ENCODE measurements around the gene CCSER1.
"Not testable (repeated sequence)": the region's sequence is repeated elsewhere in the genome, so short reads cannot be mapped to it uniquely, and the experiment has no call there.

CCSER1 gene

DNA sequence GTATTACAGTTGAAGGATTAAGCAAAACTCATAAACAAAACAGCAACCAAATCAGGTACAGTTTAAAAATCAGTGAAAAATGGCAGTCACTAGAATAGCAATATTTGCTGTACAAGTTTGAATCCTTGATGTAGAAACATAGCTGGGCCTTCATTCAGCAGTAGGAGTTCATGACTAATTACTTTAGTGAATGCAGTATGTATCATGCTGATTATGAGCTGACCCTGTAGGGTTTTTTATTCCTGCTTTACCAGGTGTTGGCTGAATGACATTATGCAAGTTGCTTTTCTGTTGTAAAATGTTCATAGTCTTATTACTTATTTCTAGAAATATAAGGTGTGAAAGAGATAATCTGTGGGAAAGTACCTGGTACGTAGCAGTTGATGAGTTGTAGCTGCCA, 179.6 kb downstream of the CCSER1 start:
- no peak for DNase-seq

GRCh38 chr4:90317140-90317539, 189.9 kb downstream of the CCSER1 start:
- not testable (repeated sequence) for DNase-seq

GRCh38 chr4:90317785-90318184, 190.6 kb downstream of the CCSER1 start:
- DNase-seq, result no peak

- DNase-seq, result no peak
Observed at GRCh38 chr4:90318193-90318592, 191.0 kb downstream of the CCSER1 start.

- no peak for DNase-seq
Observed at GRCh38 chr4:90328558-90328957, 201.4 kb downstream of the CCSER1 start.

GRCh38 chr4:90330546-90330945, 203.4 kb downstream of the CCSER1 start:
- no peak for DNase-seq

DNA sequence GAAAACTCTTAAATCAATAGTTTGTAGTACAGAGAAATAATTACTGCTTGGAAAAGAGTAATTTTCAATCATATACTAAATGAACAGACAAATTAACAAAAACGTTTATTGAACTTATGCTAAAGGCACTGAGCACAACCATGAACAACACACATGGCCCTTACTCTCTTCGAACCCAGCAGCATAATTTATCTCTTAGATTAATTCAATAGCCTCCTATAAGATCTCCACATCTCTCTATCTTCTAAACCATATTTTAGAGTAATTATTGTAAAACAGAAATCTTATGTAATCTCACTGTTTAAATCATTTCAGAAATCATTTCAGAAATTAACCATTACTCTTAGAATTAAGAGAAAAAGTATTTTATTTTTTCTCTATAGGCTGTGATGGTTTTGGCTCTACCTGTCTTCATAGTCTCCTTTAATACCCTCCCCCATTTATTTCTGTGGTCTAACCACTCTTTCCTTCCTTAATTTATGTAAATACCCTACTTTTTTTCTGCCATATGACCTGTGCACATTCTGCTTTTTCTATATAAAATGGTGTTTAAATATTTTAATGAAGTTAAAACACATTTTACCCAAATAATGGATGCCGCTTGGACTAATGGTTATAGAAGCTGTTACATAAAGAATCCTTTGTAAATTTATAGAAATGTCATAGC, 218.5 kb downstream of the CCSER1 start:
- DNase-seq, result no peak

GRCh38 chr4:90349636-90350035, 222.4 kb downstream of the CCSER1 start:
- DNase-seq, result no peak

DNA sequence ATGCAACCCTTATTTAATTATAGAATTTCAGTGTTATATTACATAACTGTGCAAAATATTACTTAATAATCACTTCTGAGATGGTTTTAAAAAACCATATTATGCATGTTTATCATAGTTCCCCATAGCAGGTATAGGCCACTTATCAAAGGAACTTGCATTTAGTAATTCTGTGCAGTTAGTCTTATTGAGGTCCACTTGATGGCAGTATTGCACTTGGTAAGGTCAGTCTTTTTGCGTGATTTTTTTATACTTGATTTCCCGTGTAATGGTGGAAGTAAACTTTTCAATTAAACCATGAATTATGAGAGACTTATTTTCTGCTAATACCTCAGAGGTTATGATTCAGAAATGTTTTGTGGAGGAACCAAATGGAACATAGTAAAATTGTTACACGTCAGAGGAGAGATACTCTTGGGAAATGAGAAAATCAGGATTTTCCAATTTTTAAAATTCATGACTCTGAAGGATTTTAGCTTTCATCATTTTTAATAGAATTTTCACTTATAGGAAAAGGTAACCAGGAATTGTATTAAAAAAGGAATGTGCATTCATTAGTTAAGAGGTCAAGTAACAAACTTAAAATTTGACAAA, 230.0 kb downstream of the CCSER1 start:
- no peak for DNase-seq

- DNase-seq, result no peak
Observed at GRCh38 chr4:90375081-90375480, 247.9 kb downstream of the CCSER1 start.

DNA sequence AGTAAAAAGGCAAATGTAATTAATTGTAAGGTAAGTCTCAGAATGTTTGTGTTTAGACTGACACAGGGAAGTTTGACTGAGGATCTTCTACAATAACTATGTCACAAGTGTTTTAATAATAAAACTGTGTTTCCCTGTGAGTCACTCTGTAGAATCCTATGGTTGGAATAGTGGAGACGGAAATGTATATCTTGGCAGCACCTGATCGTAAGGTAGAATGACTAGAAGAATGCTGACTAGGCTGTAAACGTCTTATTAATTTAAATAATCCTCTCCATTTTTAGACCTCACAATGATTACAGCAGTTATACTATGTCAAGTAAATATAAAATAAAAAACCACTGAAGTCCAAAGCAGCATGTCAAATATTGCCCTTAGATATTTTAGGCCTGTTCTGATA, 266.0 kb downstream of the CCSER1 start:
- no peak for DNase-seq

DNA sequence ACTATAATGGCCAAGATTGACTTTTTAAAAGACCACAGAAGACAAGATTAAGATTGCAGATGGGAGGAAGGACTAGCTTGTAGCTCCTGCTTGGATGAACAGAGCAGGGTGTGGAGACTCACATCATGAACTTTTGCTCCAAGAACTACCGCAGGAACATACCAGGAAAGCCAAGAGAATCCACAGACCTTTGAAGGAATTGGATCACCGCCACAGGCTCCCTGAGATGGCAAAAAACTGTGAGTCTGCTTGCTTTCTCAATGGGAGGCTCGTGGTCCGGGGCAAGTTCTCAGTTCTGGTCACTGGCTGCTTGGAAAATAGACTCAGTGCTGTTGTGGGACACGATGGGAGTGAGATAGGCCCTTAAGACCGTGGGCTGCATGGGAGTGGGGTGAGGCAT, 276.6 kb downstream of the CCSER1 start:
- DNase-seq, result no peak

DNA sequence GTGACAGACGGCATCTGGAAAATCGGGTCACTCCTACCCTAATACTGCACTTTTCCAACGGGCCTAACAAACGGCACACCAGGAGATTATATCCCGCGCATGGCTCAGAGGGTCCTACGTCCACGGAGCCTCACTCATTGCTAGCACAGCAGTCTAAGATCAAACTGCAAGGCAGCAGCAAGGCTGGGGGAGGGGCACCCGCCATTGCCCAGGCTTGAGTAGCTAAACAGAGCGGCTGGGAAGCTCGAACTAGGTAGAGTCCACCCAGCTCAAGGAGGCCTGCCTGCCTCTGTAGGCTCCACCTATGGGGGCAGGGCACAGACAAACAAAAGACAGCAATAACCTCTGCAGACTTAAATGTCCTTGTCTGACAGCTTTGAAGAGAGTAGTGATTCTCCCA, 280.7 kb downstream of the CCSER1 start:
- DNase-seq, result not testable (repeated sequence)

- DNase-seq, result not testable (repeated sequence)
Observed at GRCh38 chr4:90412786-90413185, 285.6 kb downstream of the CCSER1 start.

DNA sequence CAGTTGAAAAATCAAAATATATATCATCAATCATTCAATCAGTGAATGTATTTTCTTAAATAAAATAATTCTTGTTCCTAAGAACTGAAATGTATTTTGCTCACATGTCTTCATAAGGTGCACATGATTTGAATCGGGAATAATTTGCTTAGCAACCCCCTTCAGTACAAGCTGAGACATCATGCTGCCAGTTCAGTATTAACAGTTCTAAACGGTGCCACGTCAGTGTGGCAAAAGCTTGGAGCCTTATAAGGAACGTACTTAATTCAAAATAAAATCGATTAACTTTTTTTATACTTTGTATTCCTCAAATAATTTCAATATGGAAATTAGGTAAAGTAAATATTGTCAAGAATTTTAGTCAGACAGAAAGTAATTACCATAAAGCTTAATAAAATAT, 287.9 kb downstream of the CCSER1 start:
- DNase-seq, result no peak

- DNase-seq, result no peak
Observed at GRCh38 chr4:90419124-90419711, 292.0 kb downstream of the CCSER1 start.

- DNase-seq, result no peak
Observed at GRCh38 chr4:90421161-90421560, 294.0 kb downstream of the CCSER1 start.

DNA sequence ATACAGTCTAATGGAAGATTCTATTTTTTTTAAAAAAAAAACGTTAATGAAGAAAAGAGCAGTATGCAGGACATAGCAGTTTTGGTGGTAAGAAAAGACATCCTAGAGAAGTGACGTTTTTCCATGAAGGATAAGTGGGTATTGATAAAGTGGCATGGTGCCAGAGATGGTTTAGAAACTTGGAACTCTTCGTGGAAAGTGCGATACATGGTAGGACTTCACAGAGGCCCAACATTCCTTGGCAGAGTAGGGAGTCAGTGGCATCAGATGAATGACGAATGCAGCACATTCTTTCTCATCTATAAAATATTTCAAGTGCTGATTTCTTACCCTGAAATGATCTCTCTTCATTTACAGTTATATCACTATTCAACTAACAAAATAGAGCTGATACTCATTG, 298.7 kb downstream of the CCSER1 start:
- no peak for DNase-seq

GRCh38 chr4:90438522-90438921, 311.3 kb downstream of the CCSER1 start:
- no peak for DNase-seq

DNA sequence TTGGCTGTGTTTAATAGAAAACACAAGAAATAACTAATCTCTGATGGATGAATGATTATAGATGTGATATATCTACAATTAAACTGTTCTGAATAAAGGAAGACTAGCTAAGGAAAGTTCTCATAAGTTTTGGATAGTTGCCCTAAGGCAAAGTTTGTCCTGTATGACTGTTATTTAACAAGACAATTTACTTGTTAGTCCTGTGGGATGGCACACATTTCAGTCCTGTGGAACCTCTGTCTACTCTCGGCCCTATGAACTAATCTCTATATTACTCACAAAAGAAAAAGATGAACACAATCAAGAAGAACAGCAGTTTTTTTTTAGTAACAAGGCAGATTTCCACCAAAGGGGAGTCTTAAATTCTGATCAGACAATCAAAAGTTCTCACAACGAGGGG, 314.6 kb downstream of the CCSER1 start:
- no peak for DNase-seq

GRCh38 chr4:90442619-90443018, 315.4 kb downstream of the CCSER1 start:
- DNase-seq, result no peak

DNA sequence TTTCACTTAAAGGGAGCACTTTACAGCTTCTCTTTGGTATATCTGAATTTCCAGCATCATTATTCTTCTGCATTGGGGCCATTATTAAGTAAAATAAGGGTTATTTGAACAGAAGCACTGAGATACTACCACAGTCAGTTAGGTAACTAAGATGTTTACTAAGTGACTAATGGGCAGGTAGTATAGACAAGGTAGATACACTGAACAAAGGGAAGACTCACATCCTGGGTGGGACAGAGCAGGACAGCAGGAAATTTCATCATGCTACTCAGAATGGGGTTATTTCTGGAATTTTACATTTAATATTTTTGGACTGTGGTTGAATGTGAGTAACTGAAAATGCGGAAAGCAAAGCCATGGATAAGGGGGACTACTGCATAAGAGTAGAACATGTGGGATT, 316.0 kb downstream of the CCSER1 start:
- DNase-seq, result no peak

- DNase-seq, result no peak
Observed at GRCh38 chr4:90444904-90445303, 317.7 kb downstream of the CCSER1 start.

GRCh38 chr4:90445380-90445779, 318.2 kb downstream of the CCSER1 start:
- no peak for DNase-seq

- DNase-seq, result no peak
Observed at GRCh38 chr4:90449626-90450025, 322.4 kb downstream of the CCSER1 start.
